Cortex of kidney (tissue), 1 donor: ENCODE measurements around the gene CPT1C.
A peak's percentile ranks its signal among the peaks of the same experiment; 100 is the strongest.

Experiments used
- DNase-seq: peaks from one replicate; lab custom pipeline; 2025; lab: John Stamatoyannopoulos, UW

Gene CPT1C

DNA sequence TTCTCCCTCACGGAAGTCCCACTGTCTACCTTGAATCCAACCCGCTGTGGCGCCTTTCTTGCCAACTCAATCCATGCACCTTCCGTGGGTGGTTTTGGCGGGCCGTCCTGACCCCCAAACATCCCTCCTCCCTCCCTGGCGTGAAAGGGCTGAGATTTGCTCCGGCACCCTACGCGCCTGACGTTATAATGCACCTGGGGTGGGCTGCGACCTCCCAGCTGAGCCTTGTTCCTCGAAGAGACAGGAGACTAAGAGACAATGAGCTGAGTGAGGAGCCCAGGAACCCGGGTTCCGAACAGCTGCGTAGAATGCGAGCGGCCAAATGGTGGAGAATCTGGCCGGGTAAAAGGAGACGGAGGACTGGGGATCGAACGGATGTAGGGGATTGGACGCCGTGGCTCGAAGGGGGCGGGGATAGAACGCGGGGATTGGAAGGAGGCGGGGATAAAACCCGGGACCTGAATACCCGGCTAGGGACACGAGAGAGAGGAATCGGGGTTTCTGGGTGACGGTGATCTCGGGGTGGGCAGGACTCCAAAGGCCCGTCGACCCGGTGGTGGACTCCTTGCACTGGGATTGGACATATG, at the start of gene CPT1C:
TSS of gene CPT1C (plus strand) at position 461 of the 587 bp plus-strand sequence. CDS start 1,137 bp downstream, outside the sequence.
- no peak for DNase-seq

- peak; percentile 82 for DNase-seq
Measured at GRCh38 chr19:49641688-49642491, 49.0 kb upstream of the CPT1C start, which contains the start of gene SCAF1. Gene SCAF1, plus strand, starts transcription at chr19:49642209. Its CDS starts 2,818 bp downstream, at chr19:49645027.

GRCh38 chr19:49642492-49643035, 48.4 kb upstream of the CPT1C start:
- no peak for DNase-seq

GRCh38 chr19:49643466-49643865, 47.5 kb upstream of the CPT1C start:
- DNase-seq = no peak

GRCh38 chr19:49645592-49645991, 45.3 kb upstream of the CPT1C start:
- no peak for DNase-seq

GRCh38 chr19:49645995-49646394, 44.9 kb upstream of the CPT1C start:
- no peak for DNase-seq

- DNase-seq = no peak
Measured at GRCh38 chr19:49646586-49646985, 44.3 kb upstream of the CPT1C start.

DNA sequence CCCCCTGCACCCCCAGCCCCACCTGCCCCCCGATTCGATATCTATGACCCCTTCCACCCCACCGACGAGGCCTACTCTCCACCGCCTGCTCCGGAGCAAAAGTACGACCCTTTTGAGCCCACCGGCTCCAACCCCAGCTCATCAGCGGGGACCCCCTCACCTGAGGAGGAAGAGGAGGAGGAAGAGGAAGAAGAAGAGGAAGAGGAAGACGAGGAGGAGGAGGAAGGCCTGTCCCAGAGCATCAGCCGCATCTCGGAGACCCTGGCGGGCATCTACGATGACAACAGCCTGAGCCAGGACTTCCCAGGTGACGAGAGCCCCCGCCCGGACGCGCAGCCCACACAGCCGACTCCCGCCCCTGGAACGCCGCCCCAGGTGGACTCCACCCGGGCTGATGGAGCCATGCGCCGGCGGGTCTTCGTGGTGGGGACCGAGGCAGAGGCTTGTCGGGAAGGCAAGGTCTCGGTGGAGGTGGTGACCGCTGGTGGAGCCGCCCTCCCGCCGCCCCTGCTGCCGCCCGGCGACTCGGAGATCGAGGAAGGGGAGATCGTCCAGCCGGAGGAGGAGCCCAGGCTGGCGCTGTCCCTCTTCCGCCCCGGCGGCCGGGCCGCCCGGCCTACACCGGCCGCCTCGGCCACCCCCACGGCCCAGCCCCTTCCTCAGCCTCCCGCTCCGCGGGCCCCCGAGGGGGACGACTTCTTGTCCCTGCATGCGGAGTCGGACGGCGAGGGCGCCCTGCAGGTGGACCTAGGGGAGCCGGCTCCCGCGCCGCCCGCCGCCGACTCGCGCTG, 39.7 kb upstream of the CPT1C start:
- DNase-seq = no peak

DNA sequence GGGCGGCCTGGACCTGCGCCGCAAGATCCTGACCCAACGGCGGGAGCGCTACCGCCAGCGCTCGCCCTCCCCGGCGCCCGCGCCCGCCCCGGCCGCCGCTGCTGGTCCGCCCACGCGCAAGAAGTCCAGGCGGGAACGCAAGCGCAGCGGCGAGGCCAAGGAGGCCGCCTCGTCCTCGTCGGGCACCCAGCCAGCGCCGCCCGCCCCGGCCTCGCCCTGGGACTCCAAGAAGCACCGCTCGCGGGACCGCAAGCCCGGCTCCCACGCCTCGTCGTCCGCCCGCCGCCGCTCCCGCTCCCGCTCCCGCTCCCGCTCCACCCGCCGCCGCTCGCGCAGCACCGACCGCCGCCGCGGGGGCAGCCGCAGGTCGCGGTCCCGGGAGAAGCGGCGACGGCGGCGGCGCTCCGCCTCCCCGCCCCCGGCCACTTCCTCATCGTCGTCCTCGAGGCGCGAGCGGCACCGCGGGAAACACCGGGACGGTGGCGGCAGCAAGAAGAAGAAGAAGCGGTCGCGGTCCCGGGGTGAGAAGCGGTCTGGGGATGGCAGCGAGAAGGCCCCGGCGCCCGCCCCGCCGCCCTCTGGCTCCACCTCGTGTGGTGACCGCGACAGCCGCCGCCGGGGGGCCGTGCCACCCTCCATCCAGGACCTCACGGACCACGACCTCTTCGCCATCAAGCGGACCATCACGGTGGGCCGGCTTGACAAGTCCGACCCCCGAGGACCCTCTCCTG, 38.9 kb upstream of the CPT1C start:
- DNase-seq = no peak

- DNase-seq = no peak
Measured at GRCh38 chr19:49652551-49653465, 38.1 kb upstream of the CPT1C start.

- DNase-seq = no peak
Measured at GRCh38 chr19:49653466-49653806, 37.5 kb upstream of the CPT1C start.

DNA sequence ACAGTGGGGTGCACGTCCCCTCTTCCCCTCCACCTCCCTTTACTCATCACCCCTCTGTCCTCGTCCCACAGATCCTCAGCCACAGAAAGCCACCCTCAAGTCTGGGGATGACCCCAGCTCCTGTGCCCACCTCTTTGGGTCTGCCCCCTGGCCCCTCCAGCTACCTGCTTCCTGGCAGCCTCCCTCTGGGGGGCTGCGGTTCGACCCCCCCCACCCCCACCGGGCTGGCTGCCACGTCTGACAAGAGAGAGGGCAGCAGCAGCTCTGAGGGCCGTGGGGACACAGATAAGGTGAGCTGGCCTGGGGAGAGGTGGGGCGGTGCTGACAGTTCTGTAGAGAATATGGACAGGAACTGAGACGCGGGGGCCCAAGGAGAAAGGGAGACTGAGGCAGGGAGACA, 36.3 kb upstream of the CPT1C start:
- no peak for DNase-seq

GRCh38 chr19:49655570-49656455, 35.1 kb upstream of the CPT1C start:
- DNase-seq = no peak

- no peak for DNase-seq
Measured at GRCh38 chr19:49656456-49657109, 34.3 kb upstream of the CPT1C start.

GRCh38 chr19:49657493-49658138, 33.3 kb upstream of the CPT1C start:
- DNase-seq = no peak

- DNase-seq = no peak
Measured at GRCh38 chr19:49658139-49658517, 32.8 kb upstream of the CPT1C start.

DNA sequence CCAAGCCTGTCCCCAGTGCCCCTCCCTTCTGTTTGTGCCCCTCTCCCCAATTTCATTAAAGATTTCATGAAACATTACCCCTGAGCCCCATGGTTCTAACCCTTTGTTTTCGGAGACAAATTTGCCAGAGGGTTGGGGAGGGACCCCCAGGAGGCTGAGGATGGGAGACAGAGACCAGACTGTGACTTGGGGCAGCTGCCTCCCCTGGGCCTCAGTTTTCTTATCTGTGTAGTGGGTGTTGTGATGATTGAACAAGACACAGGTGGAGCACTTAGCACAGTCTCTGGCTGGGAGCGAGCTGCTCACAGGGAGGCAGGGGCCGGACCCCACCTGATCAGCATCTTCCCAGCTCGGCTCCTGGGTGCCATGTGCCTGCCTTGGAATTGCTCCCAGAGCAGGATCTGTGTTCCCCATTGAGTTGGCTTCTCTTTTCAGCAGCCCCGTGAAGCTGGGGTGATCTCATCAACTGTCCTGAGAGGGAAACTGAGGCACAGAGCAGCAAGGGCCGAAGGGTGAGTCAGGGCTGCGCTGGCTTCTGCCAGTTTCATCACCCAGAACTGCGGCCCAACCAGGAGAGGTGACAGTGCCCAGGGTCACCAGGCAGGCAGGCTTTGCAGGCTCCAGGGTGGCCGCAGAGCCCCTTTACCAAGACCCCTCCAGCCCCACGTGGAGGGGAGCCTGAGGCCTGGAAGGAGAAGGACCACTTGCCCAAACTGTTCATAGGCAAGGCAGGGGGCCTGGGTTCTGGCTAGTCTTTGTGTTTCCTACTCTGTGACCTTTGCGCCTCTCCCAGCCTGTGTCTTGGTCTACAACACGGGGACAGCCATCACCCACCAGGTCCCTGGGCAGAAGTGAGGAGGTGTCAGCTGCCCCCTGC, 32.1 kb upstream of the CPT1C start:
- DNase-seq = no peak
